Activated naive CD4-positive, alpha-beta T cell treated with anti-CD3 and anti-CD28 coated beads, Interleukin-2, amount 50 U/mL, for 24 hours (primary cell): ENCODE results near the gene LSM5.

ENCODE experiments used
- H3K27ac Mint-ChIP-seq: one replicate; pipeline ENCODE4 v1.8.0; 2021; ENCODE audit warnings: mild to moderate bottlenecking, mixed read lengths
- H3K27me3 Mint-ChIP-seq: one replicate; pipeline ENCODE4 v1.8.0; 2021; ENCODE audit warnings: mixed read lengths
- H3K36me3 Mint-ChIP-seq: one replicate; pipeline ENCODE4 v1.8.0; 2021; ENCODE audit warnings: mixed read lengths
- H3K4me1 Mint-ChIP-seq: one replicate; pipeline ENCODE4 v1.8.0; 2021; ENCODE audit warnings: mixed read lengths
- H3K4me3 Mint-ChIP-seq: one replicate; pipeline ENCODE4 v1.8.0; 2021; ENCODE audit warnings: mild to moderate bottlenecking, mixed read lengths
- H3K9me3 Mint-ChIP-seq: one replicate; pipeline ENCODE4 v1.8.0; 2021; ENCODE audit warnings: mixed read lengths

LSM5 gene

GRCh38 chr7:32447218-32447617 lies 43.0 kb downstream of the LSM5 start:
- Mint-ChIP-seq H3K36me3 (no peaks in the 10 kb centered on the region), H3K4me1 (no peaks in the 10 kb centered on the region), H3K4me3 (no peak overlapping the region), H3K27me3 (peaks cover 9% of the 10 kb centered on the region), H3K9me3 (no peaks in the 10 kb centered on the region), H3K27ac (no peak overlapping the region)

GRCh38 chr7:32436146-32436928 lies 53.8 kb downstream of the LSM5 start:
- Mint-ChIP-seq H3K36me3 (peaks cover 1% of the 10 kb centered on the region), H3K4me1 (no peaks in the 10 kb centered on the region), H3K27ac (no peak overlapping the region), H3K4me3 (no peak overlapping the region), H3K9me3 (no peaks in the 10 kb centered on the region), H3K27me3 (peaks cover 6% of the 10 kb centered on the region)
